Measurements from ENCODE around the gene GMDS. TPM values are rescaled to one million over a fixed set of nuclear protein-coding genes. Genes with fewer than 3 reads are reported as not detected.

The GMDS gene
- total and polyA plus RNA-seq, 2 donors (not counting 3 experiments of a cell fraction or from before 2014, with no cell fraction given): 9.8 to 23.5 TPM

DNA sequence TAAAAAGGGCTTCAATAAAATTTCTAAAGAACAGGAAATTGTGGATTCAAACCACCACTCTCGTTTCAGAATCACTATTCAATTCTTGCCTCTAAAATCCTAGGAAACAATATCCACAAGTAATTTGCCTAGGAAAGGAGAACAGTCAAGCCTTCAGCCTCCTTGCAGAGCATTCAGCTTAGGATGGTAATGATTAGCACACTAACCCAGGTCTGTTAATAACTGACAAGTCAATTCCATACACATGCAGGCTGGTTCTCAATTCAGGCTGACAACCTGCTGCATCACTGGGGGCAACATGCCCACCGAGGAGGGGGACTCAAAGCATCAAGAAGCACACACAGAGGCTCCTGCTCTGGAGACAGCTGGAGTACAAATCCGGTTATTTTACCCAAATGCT, 57.6 kb downstream of the GMDS start:
- Histone ChIP-seq H3K4me2 (ENCODE audit: insufficient read depth, low read length) (no peak overlapping the region), H3K9ac (replicated peaks; ENCODE audit: extremely low read depth, insufficient read depth, low read length) (no peak overlapping the region), H2AFZ (ENCODE audit: low read depth, low read length) (no peak overlapping the region), H3K27ac (ENCODE audit: insufficient read depth, low read depth, low read length) (no peak overlapping the region), H3K4me3 (replicated peaks in 1 of 3; ENCODE audit: insufficient read depth in 1 of 3, low read depth in 1 of 3, low read length in 3 of 3) (no peak overlapping the region), H3K36me3 (ENCODE audit: control insufficient read depth in 2 of 2, extremely low read depth in 1 of 2, insufficient read depth in 2 of 2, low read length in 2 of 2) (no peaks in the 10 kb centered on the region), H3K4me1 (ENCODE audit: control insufficient read depth, extremely low read depth, insufficient read depth, low read length) (peaks cover 9% of the 10 kb centered on the region), H3K79me2 (ENCODE audit: control insufficient read depth, insufficient read depth, low read length) (no peaks in the 10 kb centered on the region), H3K27me3 (ENCODE audit: control insufficient read depth in 2 of 2, insufficient read depth in 2 of 2, low read length in 2 of 2) (no peaks in the 10 kb centered on the region), H3K9me3 (replicated peaks; ENCODE audit: control insufficient read depth, insufficient read depth, low read length) (no peaks in the 10 kb centered on the region), H3K9me1 (replicated peaks; ENCODE audit: control insufficient read depth, extremely low read depth, insufficient read depth, low read length) (no peaks in the 10 kb centered on the region), H4K20me1 (replicated peaks; ENCODE audit: control insufficient read depth, extremely low read depth, insufficient read depth, low read length) (no peaks in the 10 kb centered on the region)
- ChIA-PET CTCF (interaction anchor here (1.4 kb wide), 1 partner anchor 9 kb away, joined by 3 read pairs; no protein-coding TSS in a partner anchor), POLR2A (no interaction called here)
- DNase-seq (ENCODE audit: low read depth, low spot score) (no peak), FAIRE-seq (no peak)
- intact Hi-C loops (cut with micrococcal nuclease) (no loop called here), dilution Hi-C loops (cut with MboI; ENCODE audit: extremely low pct_ligation_motif_present, low sequenced_read_pairs) (no loop called here)
- no TSS peak for BruUV-seq (replicated peaks)
- no peak for TF ChIP-seq JUN (IDR thresholded peaks at IDR 0.05; ENCODE audit: borderline replicate concordance, insufficient read depth, insufficient read length, low read depth)
- no peak for TF ChIP-seq CTCF (IDR thresholded peaks at IDR 0.05; ENCODE audit: extremely low read depth in 1 of 2, insufficient read depth in 1 of 2, low read depth in 1 of 2, low read length in 2 of 2)
- no peak for TF ChIP-seq FOS (IDR thresholded peaks at IDR 0.05; ENCODE audit: borderline replicate concordance, insufficient read depth, low read length)

GRCh38 chr6:2186516-2186915, 58.9 kb downstream of the GMDS start:
- no peaks in the 10 kb centered on the region for H3K27me3 ChIP-seq (ENCODE audit: control insufficient read depth in 2 of 2, insufficient read depth in 2 of 2, low read length in 2 of 2)
- dilution Hi-C loops (cut with MboI; ENCODE audit: extremely low pct_ligation_motif_present, low sequenced_read_pairs) (no loop called here), intact Hi-C loops (cut with micrococcal nuclease) (no loop called here)
- peaks cover 9% of the 10 kb centered on the region for H3K4me1 ChIP-seq (ENCODE audit: control insufficient read depth, extremely low read depth, insufficient read depth, low read length)
- no peak overlapping the region for H3K27ac ChIP-seq (ENCODE audit: insufficient read depth, low read depth, low read length)
- no peak overlapping the region for H3K4me2 ChIP-seq (ENCODE audit: insufficient read depth, low read length)
- ChIA-PET CTCF (interaction anchor here (0.7 kb wide), 1 partner anchor 11 kb away, joined by 3 read pairs; no protein-coding TSS in a partner anchor), POLR2A (no interaction called here)
- no peaks in the 10 kb centered on the region for H3K79me2 ChIP-seq (ENCODE audit: control insufficient read depth, insufficient read depth, low read length)
- no peak overlapping the region for H2AFZ ChIP-seq (ENCODE audit: low read depth, low read length)
- TF ChIP-seq MAX (IDR thresholded peaks at IDR 0.05; ENCODE audit: insufficient read depth, insufficient read length): no peak
- no peak for TF ChIP-seq MYC (IDR thresholded peaks at IDR 0.05; ENCODE audit: low read depth, low read length)
- no peak for TF ChIP-seq CTCF (IDR thresholded peaks at IDR 0.05; ENCODE audit: extremely low read depth in 1 of 2, insufficient read depth in 1 of 2, low read depth in 1 of 2, low read length in 2 of 2)
- TF ChIP-seq JUN (IDR thresholded peaks at IDR 0.05; ENCODE audit: borderline replicate concordance, insufficient read depth, insufficient read length, low read depth): no peak
- TF ChIP-seq GATA2 (IDR thresholded peaks at IDR 0.05; ENCODE audit: insufficient read depth, insufficient read length, low read depth, low read length): no peak
- no peak for TF ChIP-seq POLR2A (IDR thresholded peaks at IDR 0.05; ENCODE audit: low read depth, low read length)
- no peak for FAIRE-seq
- no peaks in the 10 kb centered on the region for H3K9me3 ChIP-seq (replicated peaks; ENCODE audit: control insufficient read depth, insufficient read depth, low read length)
- no peaks in the 10 kb centered on the region for H4K20me1 ChIP-seq (replicated peaks; ENCODE audit: control insufficient read depth, extremely low read depth, insufficient read depth, low read length)
- H3K9ac ChIP-seq (replicated peaks; ENCODE audit: extremely low read depth, insufficient read depth, low read length): no peak overlapping the region
- H3K4me3 ChIP-seq (replicated peaks in 1 of 3; ENCODE audit: insufficient read depth in 1 of 3, low read depth in 1 of 3, low read length in 3 of 3): no peak overlapping the region
- BruUV-seq (replicated peaks): no TSS peak
- DNase-seq (ENCODE audit: low read depth, low spot score): no peak
- no peaks in the 10 kb centered on the region for H3K36me3 ChIP-seq (ENCODE audit: control insufficient read depth in 2 of 2, extremely low read depth in 1 of 2, insufficient read depth in 2 of 2, low read length in 2 of 2)
- no peaks in the 10 kb centered on the region for H3K9me1 ChIP-seq (replicated peaks; ENCODE audit: control insufficient read depth, extremely low read depth, insufficient read depth, low read length)

Data from endothelial cell of umbilical vein (primary cell).